Measurements from ENCODE around the gene C19orf53. TPM values are rescaled to one million over a fixed set of nuclear protein-coding genes. Genes with fewer than 3 reads are reported as not detected.

Gene C19orf53
- total and polyA plus RNA-seq, 2 of the 13 experiments (the other 11 are each of a cell fraction or from before 2014, with no cell fraction given) = 129 to 130 TPM

- TF ChIP-seq HES4 (CRISPR knock-in tag; IDR thresholded peaks at IDR 0.05; ENCODE audit: borderline replicate concordance) (0 out of 2 replicates have a peak, but pooled peaks have one; percentile 38), WIZ (CRISPR knock-in tag; IDR thresholded peaks at IDR 0.05) (no peak), ZNF839 (CRISPR knock-in tag; IDR thresholded peaks at IDR 0.05; ENCODE audit: borderline replicate concordance) (no peak), ZBTB43 (CRISPR knock-in tag; conservative IDR thresholded peaks at IDR 0.05) (no peak), ZNF430 (CRISPR knock-in tag; IDR thresholded peaks at IDR 0.05) (peak; percentile 20; the same call in 1 of the 2 replicates), KLF12 (CRISPR knock-in tag; IDR thresholded peaks at IDR 0.05; ENCODE audit: borderline replicate concordance) (0 out of 2 replicates have a peak, but pooled peaks have one; percentile 35), ZNF792 (CRISPR knock-in tag; IDR thresholded peaks at IDR 0.05) (0 out of 2 replicates have a peak, but pooled peaks have one; percentile 19), GATAD1 (CRISPR knock-in tag; IDR thresholded peaks at IDR 0.05) (peak; percentile 22; the same call in 1 of the 2 replicates), SAP130 (CRISPR knock-in tag; IDR thresholded peaks at IDR 0.05; ENCODE audit: low read depth) (peak; percentile 66), TAF1 (CRISPR knock-in tag; IDR thresholded peaks at IDR 0.05) (peak; percentile 76), ZNF496 (CRISPR knock-in tag; IDR thresholded peaks at IDR 0.05; ENCODE audit: insufficient replicate concordance) (no peak), ELF1 (CRISPR knock-in tag; IDR thresholded peaks at IDR 0.05) (peak; percentile 57), ZFP90 (CRISPR knock-in tag; IDR thresholded peaks at IDR 0.05; ENCODE audit: borderline replicate concordance) (0 out of 2 replicates have a peak, but pooled peaks have one; percentile 33), SIN3B (IDR thresholded peaks at IDR 0.05; ENCODE audit: low read length) (no peak), ZNF891 (CRISPR knock-in tag; IDR thresholded peaks at IDR 0.05) (no peak; the same call in 1 of the 2 replicates), ZBTB25 (CRISPR knock-in tag; IDR thresholded peaks at IDR 0.05) (no peak), PAX8 (CRISPR knock-in tag; IDR thresholded peaks at IDR 0.05; ENCODE audit: borderline replicate concordance) (0 out of 2 replicates have a peak, but pooled peaks have one; percentile 44), GATA4 (IDR thresholded peaks at IDR 0.05; ENCODE audit: borderline replicate concordance, low read depth) (peak; percentile 52; the same call in 1 of the 2 replicates), ZNF687 (CRISPR knock-in tag; IDR thresholded peaks at IDR 0.05) (peak; percentile 29), ZNF383 (CRISPR knock-in tag; IDR thresholded peaks at IDR 0.05; ENCODE audit: borderline replicate concordance) (0 out of 2 replicates have a peak, but pooled peaks have one; percentile 37)
Measured at GRCh38 chr19:13764101-13764807, 10.0 kb upstream of the C19orf53 start, which contains the start of gene MRI1 (continued).

All from HepG2 (cell line).